ACC112 (cell line): Measurements from ENCODE around the gene NXN.
"Not testable (repeated sequence)": the region's sequence is repeated elsewhere in the genome, so short reads cannot be mapped to it uniquely, and the experiment has no call there.

Experiments
- H2AFZ ChIP-seq: fragments of 200-600 bp; sonication (generic); one replicate; pipeline ENCODE4 v1.6.0; 2017; ENCODE audit warnings: antibody characterized with exemption, low read length; ENCODE audit not compliant: unreplicated experiment
- H3K27ac ChIP-seq: fragments of 200-600 bp; sonication (generic); 2 replicates; pipeline ENCODE4 v1.5.1; 2014; ENCODE audit warnings: low read depth, mild to moderate bottlenecking, antibody characterized with exemption, low read length, moderate library complexity
- H3K27me3 ChIP-seq: fragments of 200-600 bp; sonication (generic); 2 replicates; pipeline ENCODE4 v1.6.1; 2014; ENCODE audit warnings: mild to moderate bottlenecking, antibody characterized with exemption, low read length, moderate library complexity, mixed read lengths; ENCODE audit not compliant: insufficient read depth
- H3K36me3 ChIP-seq: fragments of 200-600 bp; sonication (generic); 2 replicates; pipeline ENCODE4 v1.6.1; 2016; ENCODE audit warnings: mild to moderate bottlenecking, antibody characterized with exemption, low read length, moderate library complexity, mixed read lengths; ENCODE audit not compliant: insufficient read depth
- H3K4me1 ChIP-seq: fragments of 200-600 bp; sonication (generic); one replicate; pipeline ENCODE4 v1.6.1; 2016; ENCODE audit warnings: low read length, mixed read lengths; ENCODE audit not compliant: insufficient read depth, unreplicated experiment, control insufficient read depth
- H3K4me3 ChIP-seq: fragments of 200-600 bp; sonication (generic); 2 replicates; pipeline ENCODE4 v1.5.1; 2014; ENCODE audit warnings: mild to moderate bottlenecking, low read depth, low read length
- H3K79me2 ChIP-seq: fragments of 200-600 bp; sonication (generic); one replicate; pipeline ENCODE4 v1.6.0; 2016; ENCODE audit warnings: low read length; ENCODE audit not compliant: control insufficient read depth, unreplicated experiment, insufficient read depth

The NXN gene

DNA sequence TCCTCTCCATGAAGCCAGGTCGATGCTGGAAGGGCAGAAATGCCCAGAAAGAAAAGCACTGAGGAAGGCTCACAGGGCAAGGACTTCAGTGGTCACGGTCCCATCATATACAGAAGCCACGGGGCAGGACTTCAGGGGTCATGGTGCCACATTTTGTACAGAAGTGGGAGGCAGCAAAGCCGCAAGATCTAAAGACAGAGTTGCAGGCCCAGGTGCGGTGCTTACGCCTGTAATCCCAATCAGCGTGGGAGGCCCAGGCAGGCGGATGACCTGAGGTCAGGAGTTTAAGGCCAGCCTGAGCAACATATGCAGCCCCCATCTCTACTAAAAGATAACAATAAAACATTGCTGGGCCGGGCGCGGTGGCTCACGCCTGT, 96.0 kb downstream of the NXN start:
- no peaks in the 10 kb centered on the region for H3K27me3 ChIP-seq

GRCh38 chr17:882827-883585, 96.6 kb downstream of the NXN start:
- no peaks in the 10 kb centered on the region for H3K27me3 ChIP-seq
- H3K79me2 ChIP-seq, result peaks cover 9% of the 10 kb centered on the region
- H3K4me3 ChIP-seq, result peak overlapping the region; percentile 21; the same call in 1 of the 2 replicates
- no peak overlapping the region for H2AFZ ChIP-seq
- H3K27ac ChIP-seq, result peak overlapping the region; percentile 70
- no peaks in the 10 kb centered on the region for H3K36me3 ChIP-seq
- peaks cover 33% of the 10 kb centered on the region for H3K4me1 ChIP-seq

More for the DNA sequence above, 96.0 kb downstream of the NXN start:
- Histone ChIP-seq H3K36me3 (no peaks in the 10 kb centered on the region), H3K27ac (peak overlapping the region; percentile 70), H3K4me3 (peak overlapping the region; percentile 21; the same call in 1 of the 2 replicates), H3K4me1 (peaks cover 33% of the 10 kb centered on the region), H2AFZ (no peak overlapping the region), H3K79me2 (peaks cover 6% of the 10 kb centered on the region)

DNA sequence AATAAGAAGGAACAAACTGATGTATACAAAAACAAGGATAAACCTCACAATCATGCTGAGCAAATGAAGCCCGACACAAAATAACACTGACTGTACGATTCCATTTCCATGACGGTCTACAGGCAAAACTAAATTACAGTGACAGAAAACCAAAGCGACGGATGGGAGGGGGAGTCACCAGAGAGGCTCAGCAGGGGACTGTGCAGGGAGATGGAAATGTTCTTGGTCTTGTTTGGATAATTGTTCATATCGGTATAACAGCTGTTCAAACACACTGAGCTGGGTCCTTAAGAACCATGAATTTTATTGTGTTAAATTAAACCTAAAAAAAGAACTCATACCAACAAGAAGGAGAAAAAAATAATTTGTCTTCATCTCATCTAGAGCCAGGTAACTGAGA, 97.8 kb downstream of the NXN start:
- no peak overlapping the region for H3K27ac ChIP-seq
- H3K36me3 ChIP-seq, result no peaks in the 10 kb centered on the region
- H3K4me1 ChIP-seq, result peaks cover 33% of the 10 kb centered on the region
- peaks cover 10% of the 10 kb centered on the region for H3K79me2 ChIP-seq
- no peaks in the 10 kb centered on the region for H3K27me3 ChIP-seq
- H3K4me3 ChIP-seq, result no peak overlapping the region
- no peak overlapping the region for H2AFZ ChIP-seq

DNA sequence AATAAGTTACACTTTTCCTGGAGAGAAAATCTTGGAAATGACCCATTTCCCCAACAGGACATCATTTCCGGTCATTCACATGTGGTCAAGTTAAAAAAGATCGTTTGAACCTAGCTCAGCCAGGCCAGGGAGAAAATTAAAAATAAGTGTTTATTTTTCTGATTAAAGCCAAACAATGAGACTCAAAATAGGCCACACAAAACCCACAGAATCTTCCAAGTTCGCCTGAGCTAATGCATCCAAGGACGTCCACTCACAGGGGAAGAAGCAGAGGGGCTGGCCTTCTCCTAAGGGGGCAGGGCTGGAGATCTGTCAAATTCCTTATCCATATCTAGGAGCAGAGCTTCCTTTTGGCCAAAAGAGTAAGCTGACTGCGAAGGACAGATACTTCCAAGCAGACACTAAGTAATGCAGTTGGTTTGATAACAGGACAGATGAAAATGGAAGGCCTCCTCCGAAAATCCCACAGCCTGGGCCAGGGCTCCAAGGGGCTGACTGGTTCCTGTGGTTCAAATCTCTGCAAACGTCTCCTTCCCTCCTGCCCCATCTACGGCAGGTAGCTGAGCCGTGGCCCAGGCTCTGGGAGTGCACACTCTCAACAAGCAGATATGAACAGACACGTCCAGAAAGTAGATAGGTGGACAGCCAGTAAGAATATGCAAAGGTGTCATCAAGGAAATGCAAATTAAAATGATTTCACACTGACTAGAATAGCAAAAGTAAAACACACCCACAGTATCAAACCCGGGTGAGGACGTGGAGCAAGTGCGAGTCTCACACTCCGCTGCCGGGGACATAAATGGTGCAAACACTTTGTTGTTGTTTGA, 98.9 kb downstream of the NXN start:
- Histone ChIP-seq H3K4me3 (no peak overlapping the region), H3K4me1 (peaks cover 33% of the 10 kb centered on the region), H3K36me3 (no peaks in the 10 kb centered on the region), H2AFZ (peak overlapping the region; percentile 70), H3K27me3 (no peaks in the 10 kb centered on the region), H3K79me2 (peaks cover 10% of the 10 kb centered on the region), H3K27ac (peak overlapping the region; percentile 48)

- peaks cover 33% of the 10 kb centered on the region for H3K4me1 ChIP-seq
- H3K27me3 ChIP-seq, result no peaks in the 10 kb centered on the region
- H2AFZ ChIP-seq, result peak overlapping the region; percentile 70
- peaks cover 10% of the 10 kb centered on the region for H3K79me2 ChIP-seq
- no peaks in the 10 kb centered on the region for H3K36me3 ChIP-seq
- H3K4me3 ChIP-seq, result no peak overlapping the region
- H3K27ac ChIP-seq, result peak overlapping the region; percentile 48
These were observed 99.8 kb downstream of the NXN start for GRCh38 chr17:879546-880442.

DNA sequence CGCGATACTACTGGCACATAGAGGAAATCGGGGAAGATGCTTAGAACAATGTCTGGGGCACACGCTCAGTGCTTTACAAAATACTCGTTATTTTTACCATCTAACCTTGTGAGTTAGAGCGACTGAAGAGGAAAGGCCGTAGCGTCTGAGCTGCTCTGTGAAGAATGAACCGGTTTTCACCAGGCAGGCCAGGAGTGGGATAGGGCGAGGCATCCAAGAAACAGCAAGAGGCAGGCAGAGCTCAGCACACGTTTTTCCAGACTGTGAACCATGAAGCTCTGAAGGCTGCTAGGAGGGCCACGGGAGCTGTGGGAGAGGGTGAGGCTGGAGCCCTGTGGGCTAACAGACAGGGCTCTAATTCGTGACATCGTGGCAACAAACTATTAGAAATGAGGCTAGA, 101.9 kb downstream of the NXN start:
- no peak overlapping the region for H3K27ac ChIP-seq
- peaks cover 10% of the 10 kb centered on the region for H3K79me2 ChIP-seq
- no peak overlapping the region for H3K4me3 ChIP-seq
- H3K36me3 ChIP-seq, result no peaks in the 10 kb centered on the region
- no peaks in the 10 kb centered on the region for H3K27me3 ChIP-seq
- H2AFZ ChIP-seq, result no peak overlapping the region
- H3K4me1 ChIP-seq, result peaks cover 20% of the 10 kb centered on the region

GRCh38 chr17:876272-876671, 103.3 kb downstream of the NXN start:
- peaks cover 10% of the 10 kb centered on the region for H3K79me2 ChIP-seq

DNA sequence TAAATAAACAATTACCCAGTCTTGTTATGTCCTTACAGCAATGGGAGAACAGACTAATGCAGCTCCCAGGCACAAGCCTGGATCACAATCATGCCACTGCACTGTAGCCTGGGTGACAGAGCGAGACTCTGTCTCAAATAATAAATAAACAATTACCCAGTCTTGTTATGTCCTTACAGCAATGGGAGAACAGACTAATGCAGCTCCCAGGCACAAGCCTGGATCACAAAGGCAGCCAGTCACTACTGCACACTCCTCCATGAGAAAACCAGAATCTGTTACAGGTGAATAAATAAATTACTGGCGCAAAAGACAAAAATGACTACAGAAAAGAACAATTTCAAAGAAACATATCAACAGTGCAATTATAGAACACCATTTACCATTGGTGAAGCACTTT, 105.0 kb downstream of the NXN start:
- H3K36me3 ChIP-seq, H3K4me3 ChIP-seq, H3K27me3 ChIP-seq: not testable (repeated sequence)

More at GRCh38 chr17:876272-876671, 103.3 kb downstream of the NXN start:
- Histone ChIP-seq H3K4me1 (peaks cover 20% of the 10 kb centered on the region), H3K36me3 (no peaks in the 10 kb centered on the region), H2AFZ (no peak overlapping the region), H3K4me3 (no peak overlapping the region), H3K27me3 (no peaks in the 10 kb centered on the region), H3K27ac (no peak overlapping the region)

DNA sequence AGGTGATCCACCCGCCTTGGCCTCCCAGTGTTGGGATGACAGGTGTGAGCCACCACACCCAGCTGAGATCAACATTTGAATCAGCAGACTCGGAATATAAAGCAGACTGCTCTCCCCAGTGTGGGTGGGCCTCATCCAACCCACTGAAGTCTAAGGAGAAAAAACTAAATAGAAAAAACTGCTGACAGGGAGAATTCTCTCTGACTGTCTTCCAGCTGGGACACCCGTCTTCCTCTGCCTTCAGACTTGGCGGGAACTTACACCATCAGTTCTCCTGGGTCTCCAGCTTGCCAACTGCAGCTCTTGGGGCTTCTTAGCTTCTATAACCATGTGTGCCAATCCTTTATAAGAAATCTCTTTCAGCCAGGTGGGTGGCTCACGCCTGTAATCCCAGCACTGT, 106.7 kb downstream of the NXN start:
- peaks cover under 1% of the 10 kb centered on the region for H3K79me2 ChIP-seq
- peaks cover 21% of the 10 kb centered on the region for H3K4me1 ChIP-seq

More for the DNA sequence above, 105.0 kb downstream of the NXN start:
- not testable (repeated sequence) for H2AFZ ChIP-seq, H3K79me2 ChIP-seq, H3K27ac ChIP-seq
- peaks cover 17% of the 10 kb centered on the region for H3K4me1 ChIP-seq

GRCh38 chr17:871751-872519, 107.6 kb downstream of the NXN start:
- Histone ChIP-seq H3K79me2 (no peaks in the 10 kb centered on the region), H3K27me3 (no peaks in the 10 kb centered on the region), H3K36me3 (no peaks in the 10 kb centered on the region), H3K4me3 (no peak overlapping the region), H3K27ac (no peak overlapping the region), H2AFZ (no peak overlapping the region), H3K4me1 (peaks cover 21% of the 10 kb centered on the region)

More for the DNA sequence above, 106.7 kb downstream of the NXN start:
- no peak overlapping the region for H2AFZ ChIP-seq
- no peaks in the 10 kb centered on the region for H3K27me3 ChIP-seq
- H3K4me3 ChIP-seq, result no peak overlapping the region
- H3K27ac ChIP-seq, result no peak overlapping the region
- no peaks in the 10 kb centered on the region for H3K36me3 ChIP-seq
